ENCODE measurements around the gene SMCR8. TPM values are rescaled to one million over a fixed set of nuclear protein-coding genes. Genes with fewer than 3 reads are reported as not detected.
A peak's percentile ranks its signal among the peaks of the same experiment; 100 is the strongest.

SMCR8 gene
- total RNA-seq, 1 donor from 2014 or later, result 30.1 TPM

GRCh38 chr17:18315562-18315922 is 449 bp downstream of the SMCR8 start:
- Histone ChIP-seq H3K4me1 (peaks cover 68% of the 10 kb centered on the region), H3K27me3 (ENCODE audit: low read depth) (no peaks in the 10 kb centered on the region), H3K9me3 (no peaks in the 10 kb centered on the region), H3K36me3 (peaks cover 56% of the 10 kb centered on the region), H3K27ac (peak overlapping the region; percentile 96), H3K4me3 (peak overlapping the region; percentile 96)
- peak; percentile 17 to 26 for ATAC-seq
- TF ChIP-seq CTCF (IDR thresholded peaks at IDR 0.05), result no peak
- DNase-seq, result no peak
- intact Hi-C loops (cut with DNase I), result no loop called here

- no peak for DNase-seq
- TF ChIP-seq CTCF (IDR thresholded peaks at IDR 0.05), result no peak
- peaks cover 72% of the 10 kb centered on the region for H3K4me1 ChIP-seq
- no peaks in the 10 kb centered on the region for H3K9me3 ChIP-seq
- intact Hi-C loops (cut with DNase I), result no loop called here
- ATAC-seq, result no peak
- no peaks in the 10 kb centered on the region for H3K27me3 ChIP-seq (ENCODE audit: low read depth)
- peaks cover 57% of the 10 kb centered on the region for H3K36me3 ChIP-seq
- peak overlapping the region; percentile 96 for H3K4me3 ChIP-seq
- H3K27ac ChIP-seq, result peak overlapping the region; percentile 96
These were observed 868 bp downstream of the SMCR8 start for GRCh38 chr17:18315961-18316360.

GRCh38 chr17:18318117-18318516 is 3.0 kb downstream of the SMCR8 start:
- no peak for TF ChIP-seq CTCF (IDR thresholded peaks at IDR 0.05)
- intact Hi-C loops (cut with DNase I), result no loop called here
- H3K4me1 ChIP-seq, result peaks cover 69% of the 10 kb centered on the region
- H3K36me3 ChIP-seq, result peaks cover 62% of the 10 kb centered on the region
- H3K27me3 ChIP-seq (ENCODE audit: low read depth), result no peaks in the 10 kb centered on the region
- ATAC-seq, result no peak
- no peak overlapping the region for H3K27ac ChIP-seq
- DNase-seq, result no peak
- peak overlapping the region; percentile 34 for H3K4me3 ChIP-seq
- H3K9me3 ChIP-seq, result no peaks in the 10 kb centered on the region

GRCh38 chr17:18318771-18319450 is 3.8 kb downstream of the SMCR8 start:
- Histone ChIP-seq H3K9me3 (no peaks in the 10 kb centered on the region), H3K4me3 (peak overlapping the region; percentile 34), H3K36me3 (peaks cover 70% of the 10 kb centered on the region), H3K27ac (no peak overlapping the region), H3K27me3 (ENCODE audit: low read depth) (no peaks in the 10 kb centered on the region), H3K4me1 (peaks cover 61% of the 10 kb centered on the region)
- TF ChIP-seq CTCF (IDR thresholded peaks at IDR 0.05), result no peak
- no peak for ATAC-seq
- DNase-seq, result no peak
- intact Hi-C loops (cut with DNase I), result no loop called here

- DNase-seq (no peak), ATAC-seq (no peak)
- H3K9me3 ChIP-seq, result no peaks in the 10 kb centered on the region
- intact Hi-C loops (cut with DNase I), result no loop called here
- no peak overlapping the region for H3K27ac ChIP-seq
- TF ChIP-seq CTCF (IDR thresholded peaks at IDR 0.05), result no peak
- H3K36me3 ChIP-seq, result peaks cover 78% of the 10 kb centered on the region
- peaks cover 57% of the 10 kb centered on the region for H3K4me1 ChIP-seq
- H3K4me3 ChIP-seq, result peak overlapping the region; percentile 34
- H3K27me3 ChIP-seq (ENCODE audit: low read depth), result no peaks in the 10 kb centered on the region
These were observed 4.6 kb downstream of the SMCR8 start for GRCh38 chr17:18319604-18320256.

Data from lower lobe of right lung (tissue), 2 donors.